Activated naive CD8-positive, alpha-beta T cell treated with anti-CD3 and anti-CD28 coated beads, Interleukin-2, amount 50 U/mL, for 24 hours (primary cell): ENCODE measurements around the gene SART1.
"Not testable (repeated sequence)": the region's sequence is repeated elsewhere in the genome, so short reads cannot be mapped to it uniquely, and the experiment has no call there.

Experiments
- ATAC-seq: fragments of 150-1000 bp; cut with Tn5 transposase; one replicate; pipeline ENCODE4 v1.10.0; 2021
- DNase-seq: peaks from one replicate; pipeline ENCODE4 v3.0.0; 2021
- H3K27ac Mint-ChIP-seq: one replicate; pipeline ENCODE4 v1.8.0; 2021; ENCODE audit warnings: mild to moderate bottlenecking, mixed read lengths
- H3K27me3 Mint-ChIP-seq: one replicate; pipeline ENCODE4 v1.8.0; 2021; ENCODE audit warnings: mixed read lengths
- H3K36me3 Mint-ChIP-seq: one replicate; pipeline ENCODE4 v1.8.0; 2021; ENCODE audit warnings: low read depth, mixed read lengths
- H3K4me1 Mint-ChIP-seq: one replicate; pipeline ENCODE4 v1.8.0; 2021; ENCODE audit warnings: mixed read lengths
- H3K4me3 Mint-ChIP-seq: one replicate; pipeline ENCODE4 v1.8.0; 2021; ENCODE audit warnings: mild to moderate bottlenecking, moderate library complexity, mixed read lengths
- H3K9me3 Mint-ChIP-seq: one replicate; pipeline ENCODE4 v1.8.0; 2021; ENCODE audit warnings: mixed read lengths

SART1 gene

GRCh38 chr11:66008468-66009101 is 47.1 kb downstream of the SART1 start:
- peaks cover 13% of the 10 kb centered on the region for H3K4me1 Mint-ChIP-seq
- H3K27ac Mint-ChIP-seq: no peak overlapping the region
- H3K36me3 Mint-ChIP-seq: peaks cover 10% of the 10 kb centered on the region
- DNase-seq (no peak), ATAC-seq (no peak)
- H3K9me3 Mint-ChIP-seq: no peaks in the 10 kb centered on the region
- H3K4me3 Mint-ChIP-seq: no peak overlapping the region
- H3K27me3 Mint-ChIP-seq: peaks cover 10% of the 10 kb centered on the region

DNA sequence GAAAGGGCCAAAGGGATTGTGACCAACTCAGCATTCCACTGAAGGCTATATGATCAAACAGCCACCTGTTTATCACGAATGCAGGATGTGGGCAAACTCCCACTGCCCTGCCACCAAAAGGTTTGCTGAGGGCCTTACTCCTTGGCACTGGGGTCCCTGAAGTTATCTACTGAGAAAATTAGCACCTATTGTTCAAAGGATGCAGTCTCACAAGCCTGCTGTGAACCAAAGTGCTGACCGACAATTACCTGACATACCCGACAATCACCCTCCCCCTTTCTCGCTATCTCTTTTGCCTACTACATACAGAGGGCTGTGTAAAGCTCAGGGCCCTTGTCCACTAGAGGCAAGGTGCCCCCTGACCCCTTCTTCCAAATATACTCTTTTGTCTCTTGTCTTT is 48.5 kb downstream of the SART1 start:
- peaks cover 12% of the 10 kb centered on the region for H3K27me3 Mint-ChIP-seq
- not testable (repeated sequence) for H3K4me1 Mint-ChIP-seq, DNase-seq, H3K9me3 Mint-ChIP-seq, H3K36me3 Mint-ChIP-seq, H3K4me3 Mint-ChIP-seq, ATAC-seq, H3K27ac Mint-ChIP-seq

DNA sequence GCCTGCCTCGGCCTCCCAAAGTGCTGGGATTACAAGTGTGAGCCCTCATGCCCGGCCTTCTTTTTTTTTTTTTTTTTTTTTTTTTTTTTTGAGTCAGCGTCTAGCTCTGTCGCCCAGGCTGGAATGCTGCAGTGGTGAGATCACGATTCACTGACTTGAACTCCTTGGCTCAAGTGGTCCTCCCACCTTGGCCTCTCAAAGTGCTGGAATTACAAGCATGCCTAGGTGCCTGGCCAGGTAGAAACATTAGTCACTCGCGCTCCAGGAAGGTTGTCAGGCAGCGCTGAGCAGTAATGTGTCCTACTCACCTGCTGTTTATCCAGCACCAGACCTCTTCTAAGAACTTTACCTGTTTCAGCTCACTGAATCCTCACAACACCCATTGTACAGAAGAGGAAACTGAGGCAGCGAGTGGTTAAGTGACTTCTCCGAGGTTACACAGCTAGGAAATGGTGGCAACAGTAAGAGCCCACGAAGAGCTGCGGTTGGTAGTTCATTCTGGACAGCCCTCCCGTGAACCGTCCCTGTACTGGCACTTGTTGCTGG is 49.8 kb downstream of the SART1 start:
- Mint-ChIP-seq H3K9me3 (no peaks in the 10 kb centered on the region), H3K4me1 (no peaks in the 10 kb centered on the region), H3K4me3 (no peak overlapping the region), H3K27me3 (peaks cover 12% of the 10 kb centered on the region), H3K27ac (no peak overlapping the region), H3K36me3 (no peaks in the 10 kb centered on the region)
- DNase-seq (no peak), ATAC-seq (no peak)

DNA sequence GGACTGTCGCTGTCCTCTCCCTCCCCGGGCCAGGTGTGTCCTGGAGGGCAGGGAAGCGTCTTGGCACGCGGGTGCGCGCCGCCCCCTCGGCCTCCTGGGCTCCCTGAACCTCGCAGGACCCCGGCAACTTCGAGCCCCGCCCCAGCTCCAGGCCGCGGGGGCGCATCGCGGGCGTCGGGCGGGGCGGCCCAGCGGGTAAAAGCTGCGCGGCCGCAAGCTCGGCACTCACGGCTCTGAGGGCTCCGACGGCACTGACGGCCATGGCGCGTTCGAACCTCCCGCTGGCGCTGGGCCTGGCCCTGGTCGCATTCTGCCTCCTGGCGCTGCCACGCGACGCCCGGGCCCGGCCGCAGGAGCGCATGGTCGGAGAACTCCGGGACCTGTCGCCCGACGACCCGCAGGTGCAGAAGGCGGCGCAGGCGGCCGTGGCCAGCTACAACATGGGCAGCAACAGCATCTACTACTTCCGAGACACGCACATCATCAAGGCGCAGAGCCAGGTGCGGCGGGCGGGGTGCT is 50.3 kb downstream of the SART1 start, which contains the start of gene CST6:
TSS of gene CST6 (plus strand) at position 224 of the 519 bp plus-strand sequence. CDS start at position 261, 37 bp downstream.
- Mint-ChIP-seq H3K27ac (no peak within 1 kb of the TSS), H3K36me3 (no peaks in the 10 kb centered on the region), H3K4me3 (no peak within 1 kb of the TSS), H3K4me1 (no peaks in the 10 kb centered on the region), H3K27me3 (peaks cover 12% of the 10 kb centered on the region), H3K9me3 (no peaks in the 10 kb centered on the region)
- no peak for ATAC-seq
- no peak for DNase-seq

DNA sequence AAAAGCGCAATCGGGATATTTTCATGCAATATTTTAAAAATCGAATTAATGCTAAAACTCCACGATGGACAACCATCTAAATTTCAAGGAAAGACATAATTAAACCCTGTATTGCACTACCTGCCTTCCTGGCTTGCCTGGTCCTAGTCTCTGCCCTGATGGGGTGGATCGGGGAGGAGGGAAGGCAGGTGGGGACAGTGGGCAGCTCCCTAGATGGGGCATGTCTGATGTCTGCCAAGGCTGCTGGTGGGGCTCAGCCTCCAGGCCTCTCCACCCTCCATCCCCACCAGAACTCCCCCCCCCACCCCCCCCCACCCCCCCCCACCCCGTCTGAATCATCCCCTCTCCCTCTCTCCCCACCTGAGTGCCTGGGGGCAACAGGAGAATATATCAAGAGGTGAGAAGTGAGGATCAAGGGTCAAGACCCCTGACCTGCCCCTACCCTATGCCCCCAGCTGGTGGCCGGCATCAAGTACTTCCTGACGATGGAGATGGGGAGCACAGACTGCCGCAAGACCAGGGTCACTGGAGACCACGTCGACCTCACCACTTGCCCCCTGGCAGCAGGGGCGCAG is 50.9 kb downstream of the SART1 start:
- Mint-ChIP-seq H3K27ac (no peak overlapping the region), H3K36me3 (no peaks in the 10 kb centered on the region), H3K9me3 (no peaks in the 10 kb centered on the region), H3K4me1 (peaks cover 3% of the 10 kb centered on the region), H3K27me3 (peaks cover 12% of the 10 kb centered on the region), H3K4me3 (no peak overlapping the region)
- DNase-seq: no peak
- no peak for ATAC-seq

GRCh38 chr11:66012946-66013761 is 51.6 kb downstream of the SART1 start:
- Mint-ChIP-seq H3K27me3 (peaks cover 12% of the 10 kb centered on the region), H3K4me1 (peaks cover 6% of the 10 kb centered on the region), H3K36me3 (no peaks in the 10 kb centered on the region), H3K27ac (no peak overlapping the region), H3K4me3 (no peak overlapping the region), H3K9me3 (no peaks in the 10 kb centered on the region)
- ATAC-seq: no peak
- DNase-seq: no peak

DNA sequence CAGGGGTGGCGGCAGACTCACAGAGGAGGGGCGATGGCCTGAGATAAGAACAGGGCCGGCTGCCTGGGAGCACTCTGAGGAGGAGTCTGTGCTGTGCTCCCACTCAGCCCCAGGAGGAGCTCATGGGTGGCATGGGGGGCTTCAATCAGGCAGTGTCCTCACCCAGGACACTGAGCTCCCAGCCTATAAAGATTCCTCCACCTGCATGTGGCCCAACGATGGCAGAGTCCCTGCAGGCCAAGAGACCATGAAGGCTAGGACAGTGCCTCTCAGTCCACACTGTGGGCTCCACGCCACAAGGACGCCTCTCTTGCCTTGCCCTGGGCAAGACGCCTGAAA is 52.2 kb downstream of the SART1 start:
- H3K4me3 Mint-ChIP-seq: no peak overlapping the region
- H3K27me3 Mint-ChIP-seq: peaks cover 12% of the 10 kb centered on the region
- H3K36me3 Mint-ChIP-seq: no peaks in the 10 kb centered on the region
- no peak overlapping the region for H3K27ac Mint-ChIP-seq
- H3K9me3 Mint-ChIP-seq: no peaks in the 10 kb centered on the region
- ATAC-seq (no peak), DNase-seq (no peak)
- peaks cover 9% of the 10 kb centered on the region for H3K4me1 Mint-ChIP-seq

DNA sequence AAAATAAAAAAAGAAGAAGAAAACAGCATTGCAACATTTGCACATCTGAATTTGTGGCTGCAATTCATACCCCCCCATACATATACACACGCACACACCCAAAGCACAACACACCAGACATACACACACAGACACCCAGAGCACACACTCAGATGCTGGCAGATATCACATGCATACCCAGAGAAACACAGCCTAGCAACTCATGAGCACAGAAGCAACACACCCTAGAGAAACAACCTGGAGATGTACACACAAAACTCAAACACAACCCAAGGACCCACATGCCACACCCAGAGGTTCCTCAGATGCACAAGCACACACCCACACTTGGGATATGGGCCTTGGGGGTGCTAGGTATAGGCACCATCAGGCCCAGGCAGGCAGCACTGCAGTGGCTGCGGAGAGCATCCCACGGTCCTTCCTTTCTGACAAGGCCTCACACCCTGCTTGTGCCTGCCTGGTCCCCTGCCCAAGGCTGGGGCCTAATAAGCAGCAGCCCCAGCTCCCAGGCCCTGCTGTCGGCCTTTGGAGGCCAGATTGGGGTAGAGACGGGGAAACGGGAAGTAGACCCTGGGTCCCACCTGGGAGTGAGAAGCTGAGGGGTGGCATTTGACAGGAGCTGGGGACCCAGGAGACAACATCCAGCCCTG is 53.4 kb downstream of the SART1 start:
- ATAC-seq: no peak
- Mint-ChIP-seq H3K4me3 (no peak overlapping the region), H3K36me3 (no peaks in the 10 kb centered on the region), H3K4me1 (peaks cover 9% of the 10 kb centered on the region), H3K9me3 (no peaks in the 10 kb centered on the region), H3K27ac (no peak overlapping the region), H3K27me3 (peaks cover 12% of the 10 kb centered on the region)
- DNase-seq: no peak

DNA sequence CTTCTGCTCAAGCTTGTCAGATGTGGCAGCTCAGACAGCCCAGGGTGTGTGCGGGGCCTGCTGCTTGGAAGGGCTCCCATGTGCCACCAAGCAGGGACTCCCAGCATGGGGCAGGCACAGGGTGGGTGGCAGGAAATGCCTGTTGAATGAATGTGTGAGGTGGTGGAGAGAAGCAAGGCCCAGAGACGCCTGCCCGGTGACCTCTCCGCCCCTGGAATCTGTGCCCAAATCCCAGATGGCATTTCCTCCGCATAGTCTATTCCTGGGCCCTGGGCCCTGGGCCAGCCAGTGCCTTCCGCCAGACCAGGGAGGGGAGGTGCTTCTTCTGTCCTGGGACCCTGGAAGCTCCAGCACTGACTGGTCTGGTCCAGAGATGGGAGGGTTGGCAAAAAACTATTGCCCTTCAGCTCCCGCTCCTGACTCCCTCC is 53.9 kb downstream of the SART1 start:
- H3K4me1 Mint-ChIP-seq: peaks cover 9% of the 10 kb centered on the region
- H3K27ac Mint-ChIP-seq: no peak overlapping the region
- H3K9me3 Mint-ChIP-seq: no peaks in the 10 kb centered on the region
- no peak overlapping the region for H3K4me3 Mint-ChIP-seq
- no peaks in the 10 kb centered on the region for H3K36me3 Mint-ChIP-seq
- ATAC-seq: no peak
- no peak for DNase-seq
- peaks cover 8% of the 10 kb centered on the region for H3K27me3 Mint-ChIP-seq

DNA sequence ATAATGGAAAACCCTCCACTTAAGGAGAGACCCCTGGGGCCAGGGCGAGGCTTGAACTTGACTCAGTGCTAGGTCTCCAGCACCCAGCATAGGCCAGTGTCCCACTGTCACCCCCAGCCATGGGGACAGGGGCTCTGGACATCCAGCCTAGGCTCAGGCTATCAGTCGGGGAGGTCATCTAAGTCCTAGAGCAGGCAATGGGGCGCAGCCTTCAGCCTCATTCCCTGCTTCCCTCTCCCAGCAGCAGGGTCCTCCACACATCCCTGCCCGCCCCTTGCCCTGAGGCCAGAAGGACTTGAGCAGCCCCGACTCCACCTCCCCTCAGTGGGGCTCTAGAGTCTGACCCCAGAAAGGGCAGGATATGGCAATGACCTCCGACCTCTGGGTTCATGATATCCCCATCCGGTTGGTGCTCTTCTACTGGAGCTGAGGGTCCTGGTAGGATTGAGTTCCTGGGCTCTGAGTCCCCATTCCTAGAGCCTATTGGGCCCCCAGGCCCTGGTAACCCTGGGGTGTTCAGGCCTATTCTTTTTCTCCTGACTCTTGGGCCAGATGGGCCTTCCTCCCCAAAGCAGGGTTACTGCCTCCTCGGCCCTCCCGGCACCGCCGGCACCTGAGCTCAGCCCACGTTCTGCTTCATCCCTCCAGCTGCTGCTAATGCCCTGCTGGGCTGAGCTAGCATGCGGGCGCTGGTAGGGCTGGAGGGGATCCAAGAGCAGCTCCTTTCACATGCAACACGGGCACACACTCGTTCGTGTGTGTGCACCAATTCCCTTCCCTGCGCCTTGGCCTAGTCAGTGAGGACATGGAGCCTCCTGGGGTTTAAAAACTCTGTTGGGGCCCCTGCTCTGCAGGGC is 54.6 kb downstream of the SART1 start:
- H3K9me3 Mint-ChIP-seq: no peaks in the 10 kb centered on the region
- peaks cover 8% of the 10 kb centered on the region for H3K27me3 Mint-ChIP-seq
- H3K4me3 Mint-ChIP-seq: no peak overlapping the region
- H3K4me1 Mint-ChIP-seq: peaks cover 12% of the 10 kb centered on the region
- H3K27ac Mint-ChIP-seq: no peak overlapping the region
- H3K36me3 Mint-ChIP-seq: no peaks in the 10 kb centered on the region
- ATAC-seq (no peak), DNase-seq (no peak)

DNA sequence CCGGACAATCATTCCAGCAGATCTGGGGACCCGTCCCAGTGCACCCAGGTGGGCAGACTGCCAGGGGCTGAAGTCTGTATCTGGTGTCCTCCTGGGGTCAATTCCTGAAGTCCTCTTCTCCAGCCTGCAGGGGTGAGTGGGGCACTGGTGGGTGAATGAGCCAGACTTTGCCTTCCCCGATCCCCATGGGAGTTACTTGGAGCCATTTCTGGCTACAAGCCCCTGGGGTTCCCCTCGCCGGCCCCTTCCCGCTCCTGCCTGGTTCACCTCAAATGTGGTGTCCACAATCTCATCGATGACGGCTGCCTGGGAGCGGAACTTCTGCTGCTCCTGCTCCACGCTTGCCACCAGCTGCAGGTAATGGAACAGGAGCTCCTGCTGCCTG is 55.3 kb downstream of the SART1 start:
- DNase-seq: no peak
- no peaks in the 10 kb centered on the region for H3K36me3 Mint-ChIP-seq
- peaks cover 8% of the 10 kb centered on the region for H3K27me3 Mint-ChIP-seq
- H3K27ac Mint-ChIP-seq: no peak overlapping the region
- no peak for ATAC-seq
- peaks cover 17% of the 10 kb centered on the region for H3K4me1 Mint-ChIP-seq
- no peak overlapping the region for H3K4me3 Mint-ChIP-seq
- no peaks in the 10 kb centered on the region for H3K9me3 Mint-ChIP-seq

GRCh38 chr11:66017321-66017720 is 55.8 kb downstream of the SART1 start:
- DNase-seq: no peak
- Mint-ChIP-seq H3K9me3 (no peaks in the 10 kb centered on the region), H3K27me3 (peaks cover 8% of the 10 kb centered on the region), H3K36me3 (no peaks in the 10 kb centered on the region), H3K4me1 (peaks cover 21% of the 10 kb centered on the region), H3K4me3 (no peak overlapping the region), H3K27ac (no peak overlapping the region)
- ATAC-seq: no peak

GRCh38 chr11:66020212-66020611 is 58.7 kb downstream of the SART1 start:
- Mint-ChIP-seq H3K27ac (no peak overlapping the region), H3K27me3 (peaks cover 7% of the 10 kb centered on the region), H3K9me3 (no peaks in the 10 kb centered on the region), H3K36me3 (no peaks in the 10 kb centered on the region), H3K4me3 (no peak overlapping the region), H3K4me1 (peaks cover 21% of the 10 kb centered on the region)
- DNase-seq: no peak
- no peak for ATAC-seq
